Stimulated activated naive CD8-positive, alpha-beta T cell treated with anti-CD3 and anti-CD28 coated beads, Interleukin-15, Interleukin-2, amounts not matched to agents 100 ng/mL and 50 ng/mL, for 24 hours (primary cell): ENCODE results near the gene GAREM2.

Experiments
- H3K27ac Mint-ChIP-seq: one replicate; pipeline ENCODE4 v1.8.0; 2021; ENCODE audit warnings: mild to moderate bottlenecking, mixed read lengths
- H3K27me3 Mint-ChIP-seq: one replicate; pipeline ENCODE4 v1.8.0; 2021; ENCODE audit warnings: mixed read lengths
- H3K36me3 Mint-ChIP-seq: one replicate; pipeline ENCODE4 v1.8.0; 2021; ENCODE audit warnings: low read depth, mixed read lengths
- H3K4me1 Mint-ChIP-seq: one replicate; pipeline ENCODE4 v1.8.0; 2021; ENCODE audit warnings: low read depth, mixed read lengths
- H3K4me3 Mint-ChIP-seq: one replicate; pipeline ENCODE4 v1.8.0; 2021; ENCODE audit warnings: mild to moderate bottlenecking, mixed read lengths
- H3K9me3 Mint-ChIP-seq: one replicate; pipeline ENCODE4 v1.8.0; 2021; ENCODE audit warnings: mixed read lengths

Gene GAREM2

DNA sequence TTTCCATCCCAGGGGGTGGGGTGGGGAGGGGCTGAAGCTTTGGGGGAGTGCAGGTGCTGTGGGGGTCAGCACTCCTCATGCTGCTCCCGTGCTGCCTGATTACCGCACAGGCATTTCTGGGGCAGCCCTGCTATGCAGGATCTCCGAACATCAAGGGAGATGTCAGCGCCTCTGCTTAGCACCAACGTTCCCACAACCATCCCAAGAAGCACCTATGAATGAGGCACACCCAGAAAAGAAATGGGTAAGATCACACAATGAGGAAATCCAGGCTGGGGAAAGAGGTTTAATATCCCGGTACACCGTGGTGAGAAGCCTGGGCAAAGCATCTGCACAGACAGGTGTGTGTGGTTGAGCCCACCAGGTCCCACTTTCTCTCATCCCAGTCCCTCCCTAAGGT is 17.5 kb downstream of the GAREM2 start:
- H3K9me3 Mint-ChIP-seq: no peaks in the 10 kb centered on the region
- no peak overlapping the region for H3K27ac Mint-ChIP-seq
- H3K4me1 Mint-ChIP-seq: peaks cover 12% of the 10 kb centered on the region
- H3K4me3 Mint-ChIP-seq: no peak overlapping the region
- H3K36me3 Mint-ChIP-seq: peaks cover 19% of the 10 kb centered on the region
- no peaks in the 10 kb centered on the region for H3K27me3 Mint-ChIP-seq

- H3K4me1 Mint-ChIP-seq: peaks cover 6% of the 10 kb centered on the region
- no peaks in the 10 kb centered on the region for H3K27me3 Mint-ChIP-seq
- H3K4me3 Mint-ChIP-seq: no peak overlapping the region
- H3K9me3 Mint-ChIP-seq: no peaks in the 10 kb centered on the region
- peaks cover 24% of the 10 kb centered on the region for H3K36me3 Mint-ChIP-seq
- no peak overlapping the region for H3K27ac Mint-ChIP-seq
Observed at GRCh38 chr2:26191316-26192159, 18.6 kb downstream of the GAREM2 start.

GRCh38 chr2:26193578-26194231 is 20.8 kb downstream of the GAREM2 start:
- Mint-ChIP-seq H3K4me1 (peaks cover 6% of the 10 kb centered on the region), H3K9me3 (no peaks in the 10 kb centered on the region), H3K27me3 (no peaks in the 10 kb centered on the region), H3K4me3 (no peak overlapping the region), H3K36me3 (peaks cover 44% of the 10 kb centered on the region), H3K27ac (peak overlapping the region; percentile 73)

GRCh38 chr2:26195040-26195984 is 22.4 kb downstream of the GAREM2 start:
- H3K9me3 Mint-ChIP-seq: no peaks in the 10 kb centered on the region
- H3K27me3 Mint-ChIP-seq: no peaks in the 10 kb centered on the region
- H3K27ac Mint-ChIP-seq: peak overlapping the region; percentile 7
- no peak overlapping the region for H3K4me3 Mint-ChIP-seq
- H3K4me1 Mint-ChIP-seq: peaks cover 6% of the 10 kb centered on the region
- peaks cover 58% of the 10 kb centered on the region for H3K36me3 Mint-ChIP-seq

GRCh38 chr2:26196683-26197418 is 24.0 kb downstream of the GAREM2 start:
- Mint-ChIP-seq H3K4me1 (peaks cover 6% of the 10 kb centered on the region), H3K27me3 (no peaks in the 10 kb centered on the region), H3K36me3 (peaks cover 63% of the 10 kb centered on the region), H3K4me3 (no peak overlapping the region), H3K27ac (no peak overlapping the region), H3K9me3 (no peaks in the 10 kb centered on the region)

DNA sequence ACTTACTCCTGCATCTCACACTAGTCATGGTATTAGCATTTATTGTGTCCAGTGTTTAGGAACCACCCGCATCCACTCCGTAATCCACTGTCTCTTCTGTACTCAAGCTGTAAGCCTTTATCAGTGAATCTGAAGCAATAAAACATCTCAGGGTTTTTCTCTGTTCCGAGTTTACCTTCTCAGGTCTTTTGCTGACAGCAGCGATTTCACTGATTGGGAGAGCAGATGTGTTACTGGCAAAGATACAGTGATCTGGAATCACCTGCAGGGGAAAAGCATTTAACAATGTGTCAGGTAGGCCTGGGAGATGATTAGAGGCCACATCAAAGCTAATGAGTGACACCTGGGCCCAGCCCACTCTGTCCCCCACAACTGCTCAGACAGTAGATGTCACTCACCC is 24.6 kb downstream of the GAREM2 start:
- Mint-ChIP-seq H3K27me3 (no peaks in the 10 kb centered on the region), H3K4me3 (no peak overlapping the region), H3K27ac (no peak overlapping the region), H3K4me1 (peaks cover 6% of the 10 kb centered on the region), H3K36me3 (peaks cover 68% of the 10 kb centered on the region), H3K9me3 (no peaks in the 10 kb centered on the region)

DNA sequence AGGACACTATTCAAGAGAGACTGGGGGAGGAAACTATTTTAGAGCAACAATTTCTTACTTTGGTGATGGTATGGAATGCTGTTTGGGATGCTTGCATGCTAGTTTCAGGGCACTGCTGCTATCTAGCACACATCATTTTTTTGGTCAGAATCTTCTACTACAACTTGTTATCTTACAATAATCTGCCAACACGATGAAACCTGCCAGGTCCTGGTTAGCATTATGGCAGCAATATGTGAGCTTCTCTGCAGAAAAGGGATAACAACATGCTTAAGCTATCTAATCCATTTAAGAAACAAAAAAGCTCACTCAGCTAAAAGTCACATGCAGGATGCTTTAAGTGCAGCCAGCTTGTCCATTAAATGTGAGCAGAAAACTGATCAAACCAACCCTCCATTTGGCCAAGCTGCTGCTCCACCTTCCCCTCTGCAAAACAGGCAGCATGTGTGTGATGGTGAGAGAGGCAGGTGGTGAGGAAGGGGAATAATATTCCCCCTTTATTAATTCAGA is 30.1 kb downstream of the GAREM2 start:
- Mint-ChIP-seq H3K27ac (no peak overlapping the region), H3K36me3 (peaks cover 54% of the 10 kb centered on the region), H3K4me1 (no peaks in the 10 kb centered on the region), H3K4me3 (no peak overlapping the region), H3K9me3 (no peaks in the 10 kb centered on the region), H3K27me3 (no peaks in the 10 kb centered on the region)

- no peaks in the 10 kb centered on the region for H3K9me3 Mint-ChIP-seq
- H3K27ac Mint-ChIP-seq: no peak overlapping the region
- no peak overlapping the region for H3K4me3 Mint-ChIP-seq
- no peaks in the 10 kb centered on the region for H3K4me1 Mint-ChIP-seq
- H3K27me3 Mint-ChIP-seq: no peaks in the 10 kb centered on the region
- H3K36me3 Mint-ChIP-seq: peaks cover 57% of the 10 kb centered on the region
Observed at GRCh38 chr2:26203906-26204305, 31.0 kb downstream of the GAREM2 start.

DNA sequence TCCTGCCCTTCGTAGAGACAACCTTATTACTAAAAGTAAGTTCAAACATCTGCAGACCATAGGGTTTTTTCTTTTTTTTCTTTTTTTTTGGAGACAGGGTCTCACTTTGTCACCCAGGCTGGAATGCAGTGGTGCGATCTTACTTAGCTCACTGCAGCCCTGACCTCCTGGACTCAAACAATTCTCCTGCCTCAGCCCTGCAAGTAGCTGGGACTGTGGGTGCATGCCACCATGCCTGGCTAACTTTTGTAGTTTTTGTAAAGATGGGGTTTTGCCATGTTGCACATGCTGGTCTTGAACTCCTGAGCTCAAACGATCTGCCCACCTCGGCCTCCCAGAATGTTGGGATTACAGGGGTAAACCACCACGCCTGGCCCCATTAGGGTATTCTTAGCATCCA is 39.1 kb downstream of the GAREM2 start:
- Mint-ChIP-seq H3K27ac (no peak overlapping the region), H3K36me3 (peaks cover 85% of the 10 kb centered on the region), H3K27me3 (no peaks in the 10 kb centered on the region), H3K9me3 (no peaks in the 10 kb centered on the region), H3K4me3 (no peak overlapping the region), H3K4me1 (no peaks in the 10 kb centered on the region)

- H3K36me3 Mint-ChIP-seq: peaks cover 81% of the 10 kb centered on the region
- no peak overlapping the region for H3K4me3 Mint-ChIP-seq
- H3K27me3 Mint-ChIP-seq: no peaks in the 10 kb centered on the region
- H3K4me1 Mint-ChIP-seq: no peaks in the 10 kb centered on the region
- H3K9me3 Mint-ChIP-seq: no peaks in the 10 kb centered on the region
- H3K27ac Mint-ChIP-seq: no peak overlapping the region
Observed at GRCh38 chr2:26214759-26215158, 41.9 kb downstream of the GAREM2 start.

DNA sequence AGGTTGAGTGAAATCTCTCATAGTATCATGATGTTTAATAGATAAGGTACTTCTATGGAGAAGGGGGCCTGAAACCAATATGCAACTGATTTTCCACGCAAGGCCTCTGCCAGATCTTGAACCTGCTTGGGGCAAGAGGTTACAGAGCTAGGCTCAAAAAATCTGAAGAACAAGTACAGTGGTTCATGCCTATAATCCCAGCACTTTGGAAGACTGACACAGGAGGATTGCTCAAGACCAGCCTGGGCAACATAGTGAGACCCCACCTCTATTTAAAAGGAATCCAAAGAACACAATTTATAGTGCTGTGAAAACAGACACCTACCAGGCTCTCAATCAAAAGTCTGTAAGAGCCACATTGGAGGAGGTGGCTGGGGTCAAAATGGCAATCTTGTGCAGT is 42.9 kb downstream of the GAREM2 start:
- Mint-ChIP-seq H3K9me3 (no peaks in the 10 kb centered on the region), H3K27me3 (no peaks in the 10 kb centered on the region), H3K36me3 (peaks cover 79% of the 10 kb centered on the region), H3K4me1 (no peaks in the 10 kb centered on the region), H3K4me3 (no peak overlapping the region), H3K27ac (no peak overlapping the region)

GRCh38 chr2:26216587-26216986 is 43.7 kb downstream of the GAREM2 start:
- Mint-ChIP-seq H3K9me3 (no peaks in the 10 kb centered on the region), H3K4me3 (no peak overlapping the region), H3K27ac (no peak overlapping the region), H3K4me1 (no peaks in the 10 kb centered on the region), H3K36me3 (peaks cover 71% of the 10 kb centered on the region), H3K27me3 (no peaks in the 10 kb centered on the region)

DNA sequence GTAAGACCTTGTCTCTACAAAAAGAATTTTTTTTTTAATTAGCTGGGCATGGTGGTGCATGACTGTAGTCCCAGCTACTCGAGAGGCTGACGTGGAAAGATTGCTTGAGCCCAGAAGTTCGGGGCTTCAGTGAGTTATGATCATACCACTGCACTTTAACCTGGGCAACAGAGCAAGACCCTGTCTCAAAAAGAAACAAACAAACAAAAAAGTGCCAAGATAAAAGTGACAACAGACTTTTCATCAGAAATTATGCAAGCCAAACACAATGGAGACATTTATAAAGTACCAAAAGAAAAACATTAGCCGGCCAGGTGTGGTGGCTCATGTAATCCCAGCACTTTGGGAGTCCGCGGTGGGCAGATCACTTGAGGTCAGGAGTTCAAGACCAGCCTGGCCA is 44.8 kb downstream of the GAREM2 start:
- no peaks in the 10 kb centered on the region for H3K9me3 Mint-ChIP-seq
- H3K4me3 Mint-ChIP-seq: no peak overlapping the region
- H3K4me1 Mint-ChIP-seq: no peaks in the 10 kb centered on the region
- no peaks in the 10 kb centered on the region for H3K27me3 Mint-ChIP-seq
- peaks cover 68% of the 10 kb centered on the region for H3K36me3 Mint-ChIP-seq
- no peak overlapping the region for H3K27ac Mint-ChIP-seq

DNA sequence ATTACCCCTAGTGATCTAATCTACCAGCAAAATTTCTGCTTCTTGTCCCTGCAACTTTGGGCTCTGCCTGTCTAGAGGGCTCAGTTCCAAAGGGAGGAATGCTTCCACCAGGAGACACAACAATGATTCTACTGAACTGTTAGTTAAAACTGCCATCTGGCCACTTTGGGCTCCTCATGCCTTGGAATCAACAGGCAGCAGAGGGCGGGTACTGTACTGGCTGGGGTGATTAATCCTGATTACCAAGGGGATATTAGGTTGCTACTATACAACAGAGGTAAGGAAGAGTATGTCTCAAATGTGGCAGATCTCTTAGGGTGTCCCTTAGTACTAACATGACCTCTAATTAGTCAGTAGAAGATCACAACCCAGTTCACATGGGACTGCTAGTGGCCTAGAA is 50.1 kb downstream of the GAREM2 start:
- Mint-ChIP-seq H3K36me3 (peaks cover 63% of the 10 kb centered on the region), H3K27ac (no peak overlapping the region), H3K4me3 (no peak overlapping the region), H3K4me1 (no peaks in the 10 kb centered on the region), H3K9me3 (no peaks in the 10 kb centered on the region), H3K27me3 (no peaks in the 10 kb centered on the region)
